ENCODE measurements around the gene AGO3.
"Not testable (repeated sequence)": the region's sequence is repeated elsewhere in the genome, so short reads cannot be mapped to it uniquely, and the experiment has no call there.

Gene AGO3

GRCh38 chr1:35932941-35933340 is 2.0 kb downstream of the AGO3 start:
- no peaks in the 10 kb centered on the region for H3K27me3 Mint-ChIP-seq
- H3K36me3 Mint-ChIP-seq, result peaks cover 2% of the 10 kb centered on the region
- DNase-seq, result no peak
- CTCF ChIA-PET, result no interaction called here
- H3K9me3 Mint-ChIP-seq, result no peaks in the 10 kb centered on the region
- H3K4me3 Mint-ChIP-seq, result peak overlapping the region; percentile 90
- H3K4me1 Mint-ChIP-seq, result peaks cover 34% of the 10 kb centered on the region
- H3K27ac Mint-ChIP-seq, result no peak overlapping the region

GRCh38 chr1:35935442-35936388 is 4.8 kb downstream of the AGO3 start:
- no peak overlapping the region for H3K4me3 Mint-ChIP-seq
- no peak overlapping the region for H3K27ac Mint-ChIP-seq
- H3K27me3 Mint-ChIP-seq, result no peaks in the 10 kb centered on the region
- peaks cover 25% of the 10 kb centered on the region for H3K4me1 Mint-ChIP-seq
- DNase-seq, result no peak
- CTCF ChIA-PET, result no interaction called here
- no peaks in the 10 kb centered on the region for H3K9me3 Mint-ChIP-seq
- peaks cover 4% of the 10 kb centered on the region for H3K36me3 Mint-ChIP-seq

- Mint-ChIP-seq H3K9me3 (no peaks in the 10 kb centered on the region), H3K4me1 (peaks cover 31% of the 10 kb centered on the region), H3K27ac (no peak overlapping the region), H3K36me3 (peaks cover 8% of the 10 kb centered on the region), H3K27me3 (no peaks in the 10 kb centered on the region), H3K4me3 (no peak overlapping the region)
- CTCF ChIA-PET, result no interaction called here
- no peak for DNase-seq
These were observed 5.9 kb downstream of the AGO3 start for GRCh38 chr1:35936838-35937237.

- Mint-ChIP-seq H3K36me3 (peaks cover 9% of the 10 kb centered on the region), H3K4me1 (peaks cover 30% of the 10 kb centered on the region)
These were observed 8.6 kb downstream of the AGO3 start for GRCh38 chr1:35939484-35939883.

GRCh38 chr1:35945327-35945726 is 14.4 kb downstream of the AGO3 start:
- Mint-ChIP-seq H3K4me3 (no peak overlapping the region), H3K9me3 (no peaks in the 10 kb centered on the region), H3K4me1 (peaks cover 35% of the 10 kb centered on the region), H3K27ac (no peak overlapping the region), H3K36me3 (peaks cover 22% of the 10 kb centered on the region), H3K27me3 (no peaks in the 10 kb centered on the region)
- DNase-seq, result no peak
- CTCF ChIA-PET, result no interaction called here

More at GRCh38 chr1:35939484-35939883, 8.6 kb downstream of the AGO3 start:
- Mint-ChIP-seq H3K4me3 (no peak overlapping the region), H3K9me3 (no peaks in the 10 kb centered on the region), H3K27ac (no peak overlapping the region), H3K27me3 (no peaks in the 10 kb centered on the region)
- CTCF ChIA-PET, result no interaction called here
- no peak for DNase-seq

- Mint-ChIP-seq H3K27ac (no peak overlapping the region), H3K9me3 (no peaks in the 10 kb centered on the region), H3K4me3 (no peak overlapping the region), H3K4me1 (peaks cover 20% of the 10 kb centered on the region), H3K27me3 (no peaks in the 10 kb centered on the region), H3K36me3 (peaks cover 16% of the 10 kb centered on the region)
- DNase-seq, result no peak
- CTCF ChIA-PET, result no interaction called here
These were observed 16.6 kb downstream of the AGO3 start for GRCh38 chr1:35947547-35947946.

GRCh38 chr1:35958558-35958957 is 27.7 kb downstream of the AGO3 start:
- no peaks in the 10 kb centered on the region for H3K9me3 Mint-ChIP-seq
- no peaks in the 10 kb centered on the region for H3K4me1 Mint-ChIP-seq
- H3K4me3 Mint-ChIP-seq, result no peak overlapping the region
- H3K36me3 Mint-ChIP-seq, result peaks cover 5% of the 10 kb centered on the region
- CTCF ChIA-PET, result no interaction called here
- no peak overlapping the region for H3K27ac Mint-ChIP-seq
- no peak for DNase-seq
- H3K27me3 Mint-ChIP-seq, result no peaks in the 10 kb centered on the region

GRCh38 chr1:35959304-35959703 is 28.4 kb downstream of the AGO3 start:
- H3K27ac Mint-ChIP-seq, result no peak overlapping the region
- no peak for DNase-seq
- H3K36me3 Mint-ChIP-seq, result peaks cover 7% of the 10 kb centered on the region
- H3K4me3 Mint-ChIP-seq, result no peak overlapping the region
- CTCF ChIA-PET, result no interaction called here
- no peaks in the 10 kb centered on the region for H3K27me3 Mint-ChIP-seq
- no peaks in the 10 kb centered on the region for H3K4me1 Mint-ChIP-seq
- peaks cover 2% of the 10 kb centered on the region for H3K9me3 Mint-ChIP-seq

GRCh38 chr1:35962952-35963351 is 32.0 kb downstream of the AGO3 start:
- Mint-ChIP-seq H3K4me1 (no peaks in the 10 kb centered on the region), H3K27ac (no peak overlapping the region), H3K4me3 (no peak overlapping the region), H3K27me3 (no peaks in the 10 kb centered on the region), H3K36me3 (peaks cover 6% of the 10 kb centered on the region), H3K9me3 (peaks cover 3% of the 10 kb centered on the region)
- no peak for DNase-seq
- CTCF ChIA-PET, result no interaction called here

GRCh38 chr1:35964277-35964676 is 33.4 kb downstream of the AGO3 start:
- H3K36me3 Mint-ChIP-seq, result peaks cover 16% of the 10 kb centered on the region
- H3K4me1 Mint-ChIP-seq, H3K4me3 Mint-ChIP-seq, DNase-seq, H3K27me3 Mint-ChIP-seq, H3K27ac Mint-ChIP-seq, CTCF ChIA-PET, H3K9me3 Mint-ChIP-seq: not testable (repeated sequence)

GRCh38 chr1:35968396-35968795 is 37.5 kb downstream of the AGO3 start:
- no peaks in the 10 kb centered on the region for H3K4me1 Mint-ChIP-seq
- peaks cover 3% of the 10 kb centered on the region for H3K9me3 Mint-ChIP-seq
- H3K4me3 Mint-ChIP-seq, result no peak overlapping the region
- H3K27me3 Mint-ChIP-seq, result no peaks in the 10 kb centered on the region
- H3K27ac Mint-ChIP-seq, result no peak overlapping the region
- H3K36me3 Mint-ChIP-seq, result peaks cover 25% of the 10 kb centered on the region
- DNase-seq, result no peak
- CTCF ChIA-PET, result no interaction called here

- no peak overlapping the region for H3K4me3 Mint-ChIP-seq
- no peaks in the 10 kb centered on the region for H3K27me3 Mint-ChIP-seq
- peaks cover 5% of the 10 kb centered on the region for H3K4me1 Mint-ChIP-seq
- H3K9me3 Mint-ChIP-seq, result no peaks in the 10 kb centered on the region
- no peak for DNase-seq
- H3K36me3 Mint-ChIP-seq, result peaks cover 42% of the 10 kb centered on the region
- H3K27ac Mint-ChIP-seq, result no peak overlapping the region
- CTCF ChIA-PET, result no interaction called here
These were observed 40.7 kb downstream of the AGO3 start for GRCh38 chr1:35971601-35972000.

GRCh38 chr1:35972631-35973030 is 41.7 kb downstream of the AGO3 start:
- CTCF ChIA-PET, H3K4me1 Mint-ChIP-seq, DNase-seq, H3K9me3 Mint-ChIP-seq, H3K27me3 Mint-ChIP-seq, H3K4me3 Mint-ChIP-seq, H3K27ac Mint-ChIP-seq: not testable (repeated sequence)
- H3K36me3 Mint-ChIP-seq, result peaks cover 43% of the 10 kb centered on the region

- H3K4me3 Mint-ChIP-seq, result no peak overlapping the region
- no peaks in the 10 kb centered on the region for H3K27me3 Mint-ChIP-seq
- H3K9me3 Mint-ChIP-seq, result no peaks in the 10 kb centered on the region
- CTCF ChIA-PET, result no interaction called here
- peaks cover 26% of the 10 kb centered on the region for H3K36me3 Mint-ChIP-seq
- no peak overlapping the region for H3K27ac Mint-ChIP-seq
- no peak for DNase-seq
- peaks cover 4% of the 10 kb centered on the region for H3K4me1 Mint-ChIP-seq
These were observed 49.2 kb downstream of the AGO3 start for GRCh38 chr1:35980090-35980489.

GRCh38 chr1:35988237-35988636 is 57.3 kb downstream of the AGO3 start:
- H3K4me3 Mint-ChIP-seq, result no peak overlapping the region
- no peak overlapping the region for H3K27ac Mint-ChIP-seq
- no peaks in the 10 kb centered on the region for H3K4me1 Mint-ChIP-seq
- CTCF ChIA-PET, result no interaction called here
- no peaks in the 10 kb centered on the region for H3K9me3 Mint-ChIP-seq
- DNase-seq, result no peak
- peaks cover 3% of the 10 kb centered on the region for H3K36me3 Mint-ChIP-seq
- no peaks in the 10 kb centered on the region for H3K27me3 Mint-ChIP-seq
